CD4-positive, alpha-beta T cell treated with Interleukin-21 for 1 hour (primary cell): Measurements from ENCODE around the gene SPINT1.
A peak's percentile ranks its signal among the peaks of the same experiment; 100 is the strongest.

Source experiments
- DNase-seq: peaks from one replicate; pipeline ENCODE4 v3.0.0-alpha.2; 2020

Gene SPINT1

DNA sequence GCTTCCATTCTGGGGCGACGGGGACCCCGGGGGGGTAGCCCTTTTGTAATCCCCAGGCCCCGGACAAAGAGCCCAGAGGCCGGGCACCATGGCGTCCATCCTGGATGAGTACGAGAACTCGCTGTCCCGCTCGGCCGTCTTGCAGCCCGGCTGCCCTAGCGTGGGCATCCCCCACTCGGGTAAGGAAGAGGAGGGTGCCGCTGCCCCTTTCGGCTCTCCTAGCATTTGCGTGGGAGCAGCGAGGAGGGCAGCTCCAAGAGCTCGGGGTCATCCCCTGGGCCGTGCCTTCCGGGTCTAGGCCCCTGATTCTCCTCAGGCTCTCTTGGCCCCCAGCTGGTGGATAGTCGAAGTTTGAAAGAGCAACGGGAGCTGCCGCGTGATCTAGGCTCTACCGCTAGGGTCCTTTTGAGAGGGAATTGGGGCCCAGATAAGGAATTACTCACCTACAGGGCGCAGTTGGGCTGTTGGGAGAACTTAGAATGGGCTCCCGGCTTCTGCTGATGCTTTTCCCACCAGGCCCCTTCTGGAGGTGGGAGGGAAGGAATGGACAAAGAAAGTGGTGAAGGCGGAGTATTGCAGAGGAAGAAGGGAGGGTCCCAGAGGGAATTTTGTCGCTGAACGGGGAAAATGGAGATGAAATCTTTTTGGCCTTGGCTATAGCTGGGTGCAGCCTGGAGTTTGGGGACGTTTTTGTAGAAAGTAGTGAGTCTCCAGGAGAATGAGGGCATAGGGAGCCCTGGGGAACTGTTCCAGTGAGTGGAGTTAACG is 51.0 kb downstream of the SPINT1 start:
- DNase-seq = peak; percentile 69

DNA sequence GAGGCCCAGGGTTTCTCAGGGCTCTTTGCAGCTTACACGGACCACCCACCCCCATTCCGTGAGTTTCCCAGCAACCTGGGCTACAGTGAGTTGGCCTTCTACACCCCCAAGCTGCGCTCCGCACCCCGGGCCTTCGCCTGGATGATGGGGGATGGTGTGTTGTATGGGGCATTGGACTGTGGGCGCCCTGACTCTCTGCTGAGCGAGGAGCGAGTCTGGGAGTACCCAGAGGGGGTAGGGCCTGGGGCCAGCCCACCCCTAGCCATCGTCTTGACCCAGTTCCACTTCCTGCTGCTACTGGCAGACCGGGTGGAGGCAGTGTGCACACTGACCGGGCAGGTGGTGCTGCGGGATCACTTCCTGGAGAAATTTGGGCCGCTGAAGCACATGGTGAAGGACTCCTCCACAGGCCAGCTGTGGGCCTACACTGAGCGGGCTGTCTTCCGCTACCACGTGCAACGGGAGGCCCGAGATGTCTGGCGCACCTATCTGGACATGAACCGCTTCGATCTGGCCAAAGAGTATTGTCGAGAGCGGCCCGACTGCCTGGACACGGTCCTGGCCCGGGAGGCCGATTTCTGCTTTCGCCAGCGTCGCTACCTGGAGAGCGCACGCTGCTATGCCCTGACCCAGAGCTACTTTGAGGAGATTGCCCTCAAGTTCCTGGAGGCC is 55.8 kb downstream of the SPINT1 start:
- DNase-seq = no peak

DNA sequence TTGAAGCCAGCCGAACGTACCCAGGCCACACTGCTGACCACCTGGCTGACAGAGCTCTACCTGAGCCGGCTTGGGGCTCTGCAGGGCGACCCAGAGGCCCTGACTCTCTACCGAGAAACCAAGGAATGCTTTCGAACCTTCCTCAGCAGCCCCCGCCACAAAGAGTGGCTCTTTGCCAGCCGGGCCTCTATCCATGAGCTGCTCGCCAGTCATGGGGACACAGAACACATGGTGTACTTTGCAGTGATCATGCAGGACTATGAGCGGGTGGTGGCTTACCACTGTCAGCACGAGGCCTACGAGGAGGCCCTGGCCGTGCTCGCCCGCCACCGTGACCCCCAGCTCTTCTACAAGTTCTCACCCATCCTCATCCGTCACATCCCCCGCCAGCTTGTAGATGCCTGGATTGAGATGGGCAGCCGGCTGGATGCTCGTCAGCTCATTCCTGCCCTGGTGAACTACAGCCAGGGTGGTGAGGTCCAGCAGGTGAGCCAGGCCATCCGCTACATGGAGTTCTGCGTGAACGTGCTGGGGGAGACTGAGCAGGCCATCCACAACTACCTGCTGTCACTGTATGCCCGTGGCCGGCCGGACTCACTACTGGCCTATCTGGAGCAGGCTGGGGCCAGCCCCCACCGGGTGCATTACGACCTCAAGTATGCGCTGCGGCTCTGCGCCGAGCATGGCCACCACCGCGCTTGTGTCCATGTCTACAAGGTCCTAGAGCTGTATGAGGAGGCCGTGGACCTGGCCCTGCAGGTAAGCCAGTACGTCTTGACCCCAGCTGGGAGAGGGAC is 56.6 kb downstream of the SPINT1 start:
- no peak for DNase-seq

DNA sequence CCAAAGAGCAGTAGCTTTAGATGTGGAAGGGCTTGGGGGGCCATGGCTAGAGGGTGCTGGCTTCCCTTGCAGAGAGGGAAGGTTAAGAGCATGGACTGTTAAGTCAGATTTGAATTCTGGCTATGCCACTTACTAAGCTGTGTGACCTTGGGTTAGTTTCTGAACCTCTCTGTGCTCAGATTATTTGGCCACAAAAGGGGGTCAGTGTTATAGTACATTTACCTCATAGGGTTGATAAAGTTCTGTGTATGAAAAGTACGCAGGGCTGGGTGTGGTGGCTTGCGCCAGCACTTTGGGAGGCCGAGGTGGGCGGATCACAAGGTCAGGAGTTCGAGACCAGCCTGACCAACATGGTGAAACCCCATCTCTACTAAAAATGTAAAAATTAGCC is 57.2 kb downstream of the SPINT1 start:
- DNase-seq = no peak

DNA sequence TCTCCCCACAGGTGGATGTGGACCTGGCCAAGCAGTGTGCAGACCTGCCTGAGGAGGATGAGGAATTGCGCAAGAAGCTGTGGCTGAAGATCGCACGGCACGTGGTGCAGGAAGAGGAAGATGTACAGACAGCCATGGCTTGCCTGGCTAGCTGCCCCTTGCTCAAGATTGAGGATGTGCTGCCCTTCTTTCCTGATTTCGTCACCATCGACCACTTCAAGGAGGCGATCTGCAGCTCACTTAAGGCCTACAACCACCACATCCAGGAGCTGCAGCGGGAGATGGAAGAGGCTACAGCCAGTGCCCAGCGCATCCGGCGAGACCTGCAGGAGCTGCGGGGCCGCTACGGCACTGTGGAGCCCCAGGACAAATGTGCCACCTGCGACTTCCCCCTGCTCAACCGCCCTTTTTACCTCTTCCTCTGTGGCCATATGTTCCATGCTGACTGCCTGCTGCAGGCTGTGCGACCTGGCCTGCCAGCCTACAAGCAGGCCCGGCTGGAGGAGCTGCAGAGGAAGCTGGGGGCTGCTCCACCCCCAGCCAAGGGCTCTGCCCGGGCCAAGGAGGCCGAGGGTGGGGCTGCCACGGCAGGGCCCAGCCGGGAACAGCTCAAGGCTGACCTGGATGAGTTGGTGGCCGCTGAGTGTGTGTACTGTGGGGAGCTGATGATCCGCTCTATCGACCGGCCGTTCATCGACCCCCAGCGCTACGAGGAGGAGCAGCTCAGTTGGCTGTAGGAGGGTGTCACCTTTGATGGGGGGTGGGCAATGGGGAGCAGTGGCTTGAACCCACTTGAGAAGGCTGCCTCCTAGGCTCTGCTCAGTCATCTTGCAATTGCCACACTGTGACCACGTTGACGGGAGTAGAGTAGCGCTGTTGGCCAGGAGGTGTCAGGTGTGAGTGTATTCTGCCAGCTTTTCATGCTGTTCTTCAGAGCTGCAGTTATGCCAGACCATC is 59.0 kb downstream of the SPINT1 start:
- DNase-seq = no peak

DNA sequence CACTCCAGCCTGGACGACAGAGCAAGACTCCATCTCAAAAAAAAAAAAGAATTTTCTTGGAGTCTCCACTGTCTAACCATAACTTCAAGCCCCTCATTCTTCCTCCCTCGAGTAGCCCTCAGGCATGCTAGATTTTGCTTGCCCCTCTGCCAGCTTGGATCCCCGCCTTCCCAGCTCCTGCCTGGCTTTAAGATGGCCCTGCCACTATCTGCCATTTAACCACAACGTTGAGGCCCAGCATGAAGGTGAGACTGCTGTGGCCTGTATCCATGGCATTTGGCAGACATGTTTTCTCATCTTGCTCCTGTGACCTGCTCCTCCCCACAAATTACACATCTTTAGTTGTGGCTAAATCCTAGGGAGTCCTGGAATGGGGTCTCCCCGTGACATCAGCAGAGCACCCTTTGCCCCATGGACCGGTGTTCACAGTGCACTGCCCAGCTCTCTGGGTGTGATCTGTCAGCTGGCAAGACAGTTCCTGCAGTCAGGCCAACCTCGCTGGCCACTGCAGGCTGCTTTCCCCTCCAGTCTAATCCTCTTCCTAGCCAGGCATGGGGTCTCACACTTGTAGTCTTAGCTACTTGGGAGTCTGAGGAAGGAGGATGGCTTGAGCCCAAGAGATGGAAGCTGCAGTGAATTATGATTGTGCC is 60.8 kb downstream of the SPINT1 start:
- no peak for DNase-seq

DNA sequence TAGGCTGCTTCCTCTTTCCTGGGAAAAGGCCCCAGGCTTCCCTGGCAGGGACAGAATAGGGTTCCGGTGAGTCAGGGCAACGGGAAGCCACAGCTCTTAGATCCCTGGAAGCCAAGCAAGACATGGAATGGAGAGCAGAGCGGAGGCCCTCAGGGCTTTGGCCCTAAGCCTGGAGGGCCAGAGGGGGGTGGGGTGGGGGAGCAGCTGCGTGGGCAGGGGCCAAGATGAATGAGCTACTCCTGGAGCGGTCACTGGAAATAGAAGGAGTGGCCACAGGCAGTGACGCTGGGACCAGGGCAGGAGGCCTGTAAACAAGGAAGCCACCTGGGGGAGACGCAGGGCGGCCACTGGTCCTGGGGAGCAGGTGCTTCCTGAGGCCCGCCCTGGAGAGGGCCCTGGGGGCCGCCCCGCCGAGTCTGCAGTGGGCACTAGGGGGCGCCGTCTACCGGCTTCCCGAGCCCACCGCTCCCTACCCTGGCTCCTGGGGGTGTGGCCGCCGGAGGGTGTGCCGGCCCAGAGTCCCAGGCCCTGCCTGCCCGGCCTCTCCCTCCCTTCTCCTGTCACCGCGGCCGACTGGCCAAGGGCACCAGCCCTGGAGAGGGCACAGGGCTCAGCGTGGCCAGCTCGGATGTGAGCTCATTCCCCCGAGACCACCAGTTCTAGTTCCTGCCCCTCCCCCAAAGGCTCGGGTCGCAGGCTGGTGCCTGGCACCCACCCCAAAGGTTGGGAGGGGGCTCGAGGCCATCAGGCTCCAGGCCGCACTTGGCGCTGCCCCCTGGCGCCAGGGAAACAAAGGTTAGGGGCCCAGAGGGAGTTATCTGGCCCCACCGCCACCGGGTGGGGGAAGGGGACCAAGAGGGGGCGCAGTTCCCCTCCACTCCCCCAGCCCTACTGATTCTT is 62.5 kb downstream of the SPINT1 start:
- DNase-seq = peak; percentile 75

DNA sequence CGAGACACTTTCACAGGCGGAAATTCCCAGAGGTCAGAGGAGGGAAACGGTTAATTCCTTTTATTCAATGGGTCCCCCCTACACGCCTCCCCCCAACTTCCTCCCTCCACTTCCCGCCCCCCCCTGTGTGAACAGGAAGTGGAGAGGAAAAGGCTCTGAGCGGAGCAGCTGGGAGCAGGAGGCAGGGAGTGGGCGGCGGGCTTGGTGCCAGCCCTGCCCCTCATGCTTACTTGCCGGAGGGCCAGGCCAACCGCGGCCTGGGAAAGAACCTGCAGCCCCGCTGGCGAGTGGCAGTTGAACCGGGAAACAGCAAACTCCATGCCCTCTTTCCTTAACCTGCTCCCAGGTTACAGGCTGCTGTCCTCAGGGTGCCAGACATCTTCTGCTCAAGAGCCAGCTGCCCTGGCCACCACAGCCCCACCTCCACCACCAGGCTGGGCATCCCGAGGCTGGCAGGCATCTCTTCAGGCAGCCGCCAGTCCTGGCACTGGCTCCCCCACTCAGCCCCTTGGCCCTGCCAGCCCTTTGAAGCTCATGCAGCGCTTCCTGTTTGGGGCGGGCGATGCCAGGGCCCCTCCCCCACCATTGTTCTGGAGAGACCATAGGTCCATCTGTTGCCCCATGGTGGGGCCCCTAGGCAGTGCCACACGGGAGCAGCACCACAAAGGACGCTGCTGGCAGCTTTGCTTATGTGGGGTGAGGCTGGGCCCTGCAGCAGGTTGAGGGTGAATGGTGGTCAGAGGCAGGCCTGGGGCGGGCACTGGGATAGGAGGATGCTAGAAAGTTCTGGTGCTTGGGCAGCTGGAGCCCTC is 63.3 kb downstream of the SPINT1 start:
- peak; percentile 74 for DNase-seq
